Left lobe of liver (tissue), 2 donors: ENCODE measurements around the gene HAL. TPM values are rescaled to one million over a fixed set of nuclear protein-coding genes. Genes with fewer than 3 reads are reported as not detected.

Experiments
- ATAC-seq: fragments of 200-7000 bp; cut with Tn5 transposase; one replicate; pipeline ENCODE4 v1.9.1; 2020; ENCODE audit warnings: mild to moderate bottlenecking, moderate library complexity
- DNase-seq: peaks from one replicate; pipeline ENCODE4 v3.0.0-alpha.2; 2020; ENCODE audit warnings: low spot score
- total RNA-seq: library from RNA; stranded (reverse); gene quantifications from one replicate; pipeline ENCODE4 v1.2.1, GENCODE V29; 2021
- donor health status: DM: no; HTN: no; CAD: no; lungs with moderate emphysema.
- donor health status: DM: no; HTN: yes; CAD: no.

HAL gene
- total RNA-seq, 1 donor from 2014 or later, result 210 TPM

- DNase-seq (no peak), ATAC-seq (peak; percentile 81)
These were observed 19.5 kb upstream of the HAL start for GRCh38 chr12:96015672-96016071.

DNA sequence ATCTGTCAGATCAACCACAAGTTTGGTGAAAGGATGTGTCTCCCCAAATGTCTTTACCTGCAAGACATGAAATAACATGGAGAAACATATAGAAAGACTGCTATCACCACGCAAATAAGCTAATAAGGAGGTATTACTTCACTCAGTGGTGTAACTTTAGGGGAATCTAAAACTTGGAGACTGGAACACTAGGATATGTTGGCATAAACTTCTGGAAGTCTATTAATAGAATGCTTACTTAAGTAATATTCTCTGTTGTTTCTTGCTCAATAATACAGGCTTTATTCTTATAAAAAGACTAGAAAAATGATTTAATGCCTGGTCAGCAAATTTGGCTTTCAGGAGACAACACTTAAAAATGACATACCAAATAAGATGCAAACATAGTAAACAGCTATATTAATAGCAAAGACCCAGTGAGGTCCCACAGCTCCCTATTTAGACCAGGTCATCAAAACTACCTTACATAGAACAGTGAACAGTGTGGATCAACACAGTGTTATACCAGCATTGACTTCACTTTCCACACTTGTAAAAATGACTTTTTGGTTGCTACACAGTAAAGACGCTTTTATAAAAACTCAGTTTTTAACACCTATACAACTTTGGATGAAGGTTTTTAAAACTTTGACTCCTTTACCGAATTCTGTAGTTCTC is 18.9 kb upstream of the HAL start:
- ATAC-seq (no peak), DNase-seq (no peak)

GRCh38 chr12:96007729-96008128 is 11.6 kb upstream of the HAL start:
- no peak for DNase-seq
- ATAC-seq, result no peak

DNA sequence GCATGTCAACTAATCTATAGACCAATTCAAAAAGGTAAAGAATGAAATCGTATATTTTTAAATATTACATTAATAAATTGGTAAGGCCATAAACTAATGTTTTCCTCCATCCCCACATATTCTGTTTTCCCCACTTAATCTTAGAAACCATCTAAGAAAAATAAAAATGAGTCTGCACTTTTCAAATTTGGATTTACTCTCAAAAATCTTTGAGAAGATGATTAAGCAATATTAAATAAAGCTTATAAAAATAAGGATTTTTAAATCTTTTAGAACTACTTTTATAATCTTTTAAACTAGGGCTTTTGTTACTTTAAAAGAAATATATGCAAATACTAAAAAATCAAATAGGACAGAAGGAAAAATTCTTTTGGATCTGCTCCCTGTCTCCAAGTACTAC is 10.6 kb upstream of the HAL start:
- ATAC-seq, result no peak

DNA sequence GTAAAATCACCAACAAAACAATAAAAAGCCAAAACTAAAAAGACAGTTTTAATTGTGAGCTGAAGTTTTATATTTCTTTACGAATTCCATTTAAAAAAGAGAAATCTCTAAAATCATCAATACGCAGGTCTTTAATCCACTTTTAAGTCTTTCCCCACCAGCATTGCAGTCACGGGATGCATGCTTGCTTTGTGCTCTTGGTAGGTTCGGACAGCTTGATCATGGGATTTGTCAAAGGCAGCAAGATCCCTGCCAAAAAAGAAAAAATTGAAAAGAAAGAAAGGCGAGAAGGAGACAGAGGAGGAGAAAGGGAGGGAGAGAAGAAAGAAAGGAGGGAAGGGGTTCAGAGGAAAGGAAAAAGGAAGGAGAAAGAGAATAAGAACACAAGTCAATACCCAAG is 4.7 kb upstream of the HAL start:
- no peak for ATAC-seq
- no peak for DNase-seq

More for the DNA sequence above, 10.6 kb upstream of the HAL start:
- no peak for DNase-seq

DNA sequence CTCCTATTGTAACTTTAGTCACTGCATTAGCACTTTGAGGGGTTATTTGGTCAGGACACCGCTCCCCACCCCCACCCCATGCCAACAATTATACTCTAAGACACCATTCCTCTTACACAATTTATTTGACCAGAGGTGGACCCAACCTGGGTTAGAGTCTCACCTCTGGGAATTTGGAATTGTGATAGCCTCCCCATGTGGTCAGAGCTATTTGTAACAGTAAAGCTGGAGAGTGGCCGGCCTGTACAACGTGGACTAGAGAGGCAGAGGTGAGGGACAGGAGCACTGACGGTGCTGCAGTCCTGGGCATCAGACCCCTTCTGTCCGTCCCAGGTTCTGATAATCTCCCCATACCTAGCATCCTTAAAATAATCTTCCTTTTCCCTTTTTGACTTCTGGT is 3.3 kb upstream of the HAL start:
- peak; percentile 23 for ATAC-seq
- DNase-seq, result no peak

GRCh38 chr12:95998611-95999286 is 2.6 kb upstream of the HAL start:
- DNase-seq (no peak), ATAC-seq (peak; percentile 66)

DNA sequence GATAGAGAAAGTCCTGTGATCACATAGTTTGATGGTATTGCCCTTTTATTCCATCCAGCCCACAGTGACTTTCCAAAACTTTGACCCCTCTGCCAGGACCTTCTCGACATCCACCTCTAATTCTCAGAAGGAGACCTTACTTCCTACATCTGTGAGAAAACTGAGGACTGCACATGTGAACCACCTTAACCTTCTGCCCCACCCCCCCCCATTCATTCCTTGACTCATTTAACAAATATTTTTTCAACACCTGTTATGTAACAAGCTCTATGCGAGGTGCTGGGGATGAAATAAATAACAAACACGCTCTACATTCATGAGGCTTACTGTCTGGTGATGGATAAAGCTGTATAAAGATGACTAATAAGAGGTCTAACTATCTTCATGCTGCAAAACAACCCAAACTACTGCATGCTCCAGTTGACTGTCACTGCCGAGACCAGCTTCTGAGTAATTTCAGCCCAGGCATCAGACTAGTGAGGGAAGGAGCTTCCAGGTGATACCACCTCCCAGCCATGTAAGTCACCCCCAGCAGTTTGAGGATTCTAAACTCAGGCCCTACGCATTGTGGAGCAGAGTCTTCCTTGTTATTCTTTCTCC is 1.9 kb upstream of the HAL start:
- ATAC-seq, result no peak

DNA sequence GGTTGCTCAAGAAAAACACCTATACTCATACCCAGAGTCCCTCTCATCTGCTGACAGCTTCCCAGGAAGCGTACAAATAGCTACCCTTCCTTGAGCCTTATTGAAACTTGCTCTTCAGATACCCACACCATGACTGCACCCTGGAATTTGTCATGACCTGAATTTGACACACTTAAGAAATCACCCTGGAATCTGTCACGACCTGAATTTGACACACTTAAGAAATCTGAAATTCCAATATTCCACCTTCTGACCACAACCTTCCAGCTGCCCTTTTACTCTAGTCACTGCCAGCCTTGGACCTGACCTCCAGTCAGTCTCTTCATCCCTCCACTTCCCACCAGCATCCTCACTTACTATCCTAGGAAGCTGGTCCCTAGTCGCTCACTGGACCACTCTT is 1.1 kb upstream of the HAL start:
- no peak for DNase-seq
- no peak for ATAC-seq

More for the DNA sequence above, 1.9 kb upstream of the HAL start:
- DNase-seq, result no peak

DNA sequence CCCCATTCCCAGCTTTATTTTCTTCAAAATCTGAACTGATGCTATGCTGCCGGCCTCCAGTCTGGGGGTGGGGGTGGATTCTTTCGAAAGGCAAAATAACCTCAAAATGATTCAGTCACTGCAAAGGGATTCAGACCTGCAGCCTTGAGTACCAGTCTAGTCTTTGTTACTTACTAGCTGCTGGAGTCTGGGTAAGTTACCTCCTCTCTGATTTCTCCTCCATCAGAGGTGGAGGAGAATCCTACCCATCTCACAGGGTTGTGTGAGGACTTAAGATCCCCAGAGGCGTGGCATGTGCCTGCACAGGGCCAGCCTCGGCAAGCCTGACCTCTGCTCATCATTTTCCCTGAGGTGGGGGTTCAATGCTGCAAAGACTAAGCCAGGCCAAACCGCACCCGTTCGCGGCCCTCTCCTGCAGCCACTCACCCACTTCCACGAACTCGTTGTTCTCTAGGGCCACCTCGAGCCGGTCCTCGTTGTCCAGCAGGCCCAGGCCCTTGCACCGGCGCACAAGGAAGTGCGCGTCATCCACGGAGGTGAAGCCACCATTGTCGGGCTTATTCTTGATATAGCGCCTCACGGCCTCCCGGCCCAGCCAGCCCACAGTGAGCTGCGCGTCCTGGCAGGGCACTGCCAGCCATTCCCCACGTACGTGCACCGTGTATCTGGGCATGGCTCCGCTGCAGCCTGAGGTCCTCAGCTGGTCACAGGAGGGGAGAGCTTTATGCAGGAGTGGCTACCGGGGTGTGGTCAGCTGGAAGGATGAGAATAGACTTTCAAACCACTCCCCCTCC is 709 bp downstream of the HAL start:
- DNase-seq (peak; percentile 76), ATAC-seq (peak; percentile 60)

DNA sequence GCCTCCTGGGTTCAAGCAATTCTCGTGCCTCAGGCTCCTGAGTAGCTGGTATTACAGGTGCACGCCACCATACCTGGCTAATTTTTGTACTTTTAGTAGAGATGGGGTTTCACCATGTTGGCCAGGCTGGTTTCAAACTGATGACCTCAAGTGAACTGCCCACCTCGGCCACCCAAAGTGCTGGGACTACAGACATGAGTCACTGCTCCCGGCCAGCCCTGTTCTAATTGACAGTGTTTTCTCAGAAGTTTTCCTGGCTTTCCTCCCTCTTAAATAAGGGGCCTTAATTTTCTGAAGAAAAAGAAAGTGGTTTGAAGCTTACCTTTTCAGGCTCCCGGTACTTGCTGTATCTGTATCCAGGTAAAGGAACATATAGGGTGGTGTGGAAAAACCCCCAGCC is 1.7 kb downstream of the HAL start:
- ATAC-seq, result no peak
- no peak for DNase-seq

DNA sequence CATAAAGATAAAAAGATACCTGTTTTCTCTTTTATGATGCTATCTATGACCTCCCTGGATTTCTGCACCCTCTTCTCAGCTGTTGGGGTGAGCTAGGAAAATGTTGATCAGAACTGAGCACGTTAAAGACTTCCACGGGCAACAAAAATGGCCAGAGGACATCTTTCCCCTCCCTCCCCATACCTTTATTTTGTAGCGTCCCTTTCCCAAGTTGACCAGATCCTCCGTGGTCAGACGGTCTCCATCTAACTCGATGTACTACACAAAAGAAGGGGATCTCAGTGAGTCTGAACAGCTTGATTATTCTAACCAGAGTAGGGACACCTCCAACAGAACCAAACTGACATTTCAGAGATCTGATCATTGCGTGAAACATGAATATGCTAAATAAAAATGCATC is 2.2 kb downstream of the HAL start:
- ATAC-seq, result no peak

DNA sequence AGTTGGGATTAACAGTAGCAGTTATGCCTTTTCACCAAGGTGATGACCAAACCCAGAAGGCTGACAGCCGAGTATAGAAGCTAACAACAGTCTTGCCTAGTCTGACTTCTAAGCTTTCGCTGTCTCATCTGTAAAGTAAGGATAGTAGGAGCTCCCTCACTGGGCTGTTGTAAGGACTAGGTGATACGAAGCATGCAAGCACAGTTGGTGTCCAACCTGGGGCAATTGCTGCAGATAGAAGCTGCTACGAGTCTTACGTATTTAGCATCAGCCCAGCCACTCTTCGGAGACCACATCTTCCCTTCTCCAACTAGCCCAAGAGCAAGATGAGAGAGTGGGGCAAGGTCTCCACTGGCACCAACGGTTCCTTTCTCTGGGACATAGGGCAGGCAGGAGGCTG is 6.0 kb downstream of the HAL start:
- ATAC-seq, result no peak
- DNase-seq, result no peak

More for the DNA sequence above, 2.2 kb downstream of the HAL start:
- peak; percentile 40 for DNase-seq

GRCh38 chr12:95989504-95990123 is 6.5 kb downstream of the HAL start:
- no peak for DNase-seq
- no peak for ATAC-seq

DNA sequence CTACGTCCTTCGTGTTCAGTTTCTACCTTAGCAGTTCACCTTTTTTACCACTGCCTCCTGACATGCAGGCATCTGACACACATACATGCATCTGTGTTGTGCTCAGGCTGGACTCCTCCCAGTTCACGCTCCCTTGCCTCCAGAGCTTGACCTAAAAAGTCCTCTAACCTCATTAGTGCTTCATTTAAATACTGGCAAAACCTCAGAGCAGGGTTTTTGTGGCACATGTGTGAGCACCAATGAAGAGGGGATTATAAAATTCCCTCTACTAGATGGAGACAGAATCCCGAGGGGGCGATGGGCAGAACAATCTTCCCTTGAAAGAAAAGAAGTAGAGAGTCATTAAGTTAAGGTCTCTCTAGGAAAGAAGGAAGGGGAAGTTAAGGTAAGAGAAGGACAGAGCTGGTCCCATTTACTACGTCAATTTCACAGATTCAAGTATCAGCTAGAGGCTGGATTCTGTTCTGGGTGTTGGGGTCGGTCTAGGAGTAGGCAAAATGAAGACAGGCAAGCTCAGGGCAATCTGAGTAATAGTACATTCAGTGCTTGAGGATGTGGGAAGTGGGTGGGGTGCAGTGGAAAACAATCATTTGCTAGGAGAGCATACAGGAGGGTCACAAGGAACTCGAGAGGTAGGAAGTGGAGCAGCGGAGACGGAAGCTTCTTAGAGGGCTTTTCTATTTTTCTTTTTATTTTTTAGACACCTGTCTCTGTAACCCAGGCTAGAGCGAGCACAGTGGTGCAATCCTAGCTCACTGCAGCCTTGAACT is 7.5 kb downstream of the HAL start:
- ATAC-seq (no peak), DNase-seq (no peak)

DNA sequence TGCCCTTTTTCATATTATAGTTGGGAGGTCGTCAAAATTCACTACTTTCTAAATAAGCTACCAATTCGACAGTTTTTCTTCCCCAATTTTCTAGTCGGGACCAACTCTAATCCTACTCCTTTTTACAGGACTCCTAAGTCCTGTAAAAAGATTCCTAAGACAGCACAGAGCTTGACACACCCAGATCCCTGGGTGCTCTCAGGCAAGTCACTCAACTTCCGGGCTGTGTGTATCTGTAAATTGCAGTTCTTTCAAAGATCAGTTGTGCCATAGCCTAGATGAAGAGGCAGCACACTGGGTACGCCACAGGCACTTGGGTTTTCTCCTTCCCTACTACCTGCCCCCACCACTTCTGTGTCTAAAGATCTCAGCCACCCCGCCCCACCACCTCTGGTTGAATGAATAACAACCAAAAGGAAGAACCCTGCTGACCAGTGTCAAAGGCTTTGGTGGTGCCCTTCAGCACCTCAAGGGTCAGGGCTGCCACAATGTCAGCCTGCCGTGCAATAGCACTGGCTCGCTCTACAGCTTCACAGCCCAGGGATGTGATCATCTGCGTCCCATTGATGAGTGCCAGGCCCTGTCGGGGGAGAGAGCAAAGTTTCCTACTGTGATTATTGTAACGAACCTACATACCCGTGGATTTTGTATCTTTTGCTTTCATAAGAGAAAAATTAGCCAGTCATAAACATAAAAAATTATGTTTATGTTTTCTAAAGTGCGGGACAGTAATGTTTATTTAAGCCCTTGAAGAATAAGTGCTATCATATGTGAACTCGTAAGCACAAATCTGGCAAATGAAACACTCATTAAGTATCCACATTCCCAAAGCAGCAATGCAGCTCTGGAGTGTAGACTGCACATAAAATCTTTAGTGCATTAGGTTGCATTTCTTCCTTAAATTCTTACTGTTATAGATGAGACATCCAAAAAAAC is 9.2 kb downstream of the HAL start:
- DNase-seq (no peak), ATAC-seq (peak; percentile 19)

DNA sequence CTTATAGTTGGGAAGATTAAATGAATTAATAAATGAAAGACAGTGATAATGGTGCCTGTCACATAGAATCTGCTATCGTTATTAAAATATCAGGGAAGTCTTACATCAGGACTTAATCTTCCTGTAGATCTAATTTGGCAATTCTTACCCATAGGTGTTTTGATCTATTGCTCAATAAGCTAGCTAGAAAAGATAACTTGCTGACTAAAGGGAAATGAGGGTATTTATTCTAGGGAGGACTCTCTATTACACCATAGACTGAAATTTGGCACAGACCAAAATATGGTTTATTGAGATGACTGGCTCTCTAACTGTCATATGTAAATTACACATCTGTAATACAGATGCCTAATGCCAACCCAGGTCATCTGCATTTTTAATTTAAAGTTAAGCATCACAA is 11.5 kb downstream of the HAL start:
- no peak for DNase-seq
- ATAC-seq, result peak; percentile 34

GRCh38 chr12:95982602-95983001 is 13.5 kb downstream of the HAL start:
- ATAC-seq (no peak), DNase-seq (no peak)

GRCh38 chr12:95980437-95980836 is 15.7 kb downstream of the HAL start:
- ATAC-seq (no peak), DNase-seq (peak; percentile 14)
